Measurements from ENCODE around the gene TRPV5.

TRPV5 gene

GRCh38 chr7:142916508-142916907 lies 17.0 kb downstream of the TRPV5 start:
- H3K36me3 ChIP-seq (ENCODE audit: control insufficient read depth, insufficient read depth, low read length) = no peaks in the 10 kb centered on the region
- no peaks in the 10 kb centered on the region for H3K9me3 ChIP-seq (ENCODE audit: control insufficient read depth, low read length)
- no peak overlapping the region for H3K9ac ChIP-seq (ENCODE audit: low read length)
- no peaks in the 10 kb centered on the region for H3K27me3 ChIP-seq (ENCODE audit: control insufficient read depth, insufficient read depth, low read length)
- H3K4me1 ChIP-seq (ENCODE audit: control insufficient read depth, insufficient read depth, low read length) = peaks cover 21% of the 10 kb centered on the region
- H3K4me3 ChIP-seq (ENCODE audit: low read length) = no peak overlapping the region

- Histone ChIP-seq H3K4me1 (ENCODE audit: control insufficient read depth, insufficient read depth, low read length) (peaks cover 27% of the 10 kb centered on the region), H3K36me3 (ENCODE audit: control insufficient read depth, insufficient read depth, low read length) (no peaks in the 10 kb centered on the region), H3K9ac (ENCODE audit: low read length) (no peak overlapping the region), H3K27me3 (ENCODE audit: control insufficient read depth, insufficient read depth, low read length) (no peaks in the 10 kb centered on the region), H3K9me3 (ENCODE audit: control insufficient read depth, low read length) (no peaks in the 10 kb centered on the region), H3K4me3 (ENCODE audit: low read length) (no peak overlapping the region)
These were observed 18.2 kb downstream of the TRPV5 start for GRCh38 chr7:142915315-142915714.

DNA sequence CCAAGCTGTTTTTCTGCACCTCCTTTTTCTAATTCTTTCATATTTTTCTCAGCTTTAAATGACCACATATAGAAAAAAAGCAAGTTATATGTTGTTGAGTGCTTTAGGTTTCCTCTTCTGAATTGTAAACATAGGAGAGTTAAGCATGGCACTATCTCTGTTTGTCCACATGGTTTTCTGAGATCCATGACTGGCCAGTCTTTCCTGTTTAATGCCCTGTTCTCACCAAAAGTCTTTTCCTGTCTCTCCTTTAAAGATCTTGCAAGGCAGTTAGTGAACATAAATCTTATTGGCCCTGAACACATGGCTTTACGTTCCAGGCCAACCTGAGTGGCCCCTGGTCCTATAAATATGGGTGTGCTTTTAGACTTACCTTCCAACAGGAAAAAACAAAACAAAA lies 19.4 kb downstream of the TRPV5 start:
- no peaks in the 10 kb centered on the region for H3K36me3 ChIP-seq (ENCODE audit: control insufficient read depth, insufficient read depth, low read length)

GRCh38 chr7:142913566-142913965 lies 20.0 kb downstream of the TRPV5 start:
- H3K4me1 ChIP-seq (ENCODE audit: control insufficient read depth, insufficient read depth, low read length) = peaks cover 40% of the 10 kb centered on the region
- no peak overlapping the region for H3K9ac ChIP-seq (ENCODE audit: low read length)
- H3K27me3 ChIP-seq (ENCODE audit: control insufficient read depth, insufficient read depth, low read length) = no peaks in the 10 kb centered on the region
- no peaks in the 10 kb centered on the region for H3K36me3 ChIP-seq (ENCODE audit: control insufficient read depth, insufficient read depth, low read length)
- no peak overlapping the region for H3K4me3 ChIP-seq (ENCODE audit: low read length)
- H3K9me3 ChIP-seq (ENCODE audit: control insufficient read depth, low read length) = no peaks in the 10 kb centered on the region

More for the DNA sequence above, 19.4 kb downstream of the TRPV5 start:
- Histone ChIP-seq H3K9me3 (ENCODE audit: control insufficient read depth, low read length) (no peaks in the 10 kb centered on the region), H3K4me1 (ENCODE audit: control insufficient read depth, insufficient read depth, low read length) (peaks cover 35% of the 10 kb centered on the region), H3K4me3 (ENCODE audit: low read length) (no peak overlapping the region), H3K9ac (ENCODE audit: low read length) (no peak overlapping the region), H3K27me3 (ENCODE audit: control insufficient read depth, insufficient read depth, low read length) (no peaks in the 10 kb centered on the region)

- H3K4me1 ChIP-seq (ENCODE audit: control insufficient read depth, insufficient read depth, low read length) = peaks cover 45% of the 10 kb centered on the region
- no peaks in the 10 kb centered on the region for H3K27me3 ChIP-seq (ENCODE audit: control insufficient read depth, insufficient read depth, low read length)
- no peak overlapping the region for H3K4me3 ChIP-seq (ENCODE audit: low read length)
- H3K9ac ChIP-seq (ENCODE audit: low read length) = no peak overlapping the region
- no peaks in the 10 kb centered on the region for H3K36me3 ChIP-seq (ENCODE audit: control insufficient read depth, insufficient read depth, low read length)
- no peaks in the 10 kb centered on the region for H3K9me3 ChIP-seq (ENCODE audit: control insufficient read depth, low read length)
These were observed 20.5 kb downstream of the TRPV5 start for GRCh38 chr7:142913051-142913450.

DNA sequence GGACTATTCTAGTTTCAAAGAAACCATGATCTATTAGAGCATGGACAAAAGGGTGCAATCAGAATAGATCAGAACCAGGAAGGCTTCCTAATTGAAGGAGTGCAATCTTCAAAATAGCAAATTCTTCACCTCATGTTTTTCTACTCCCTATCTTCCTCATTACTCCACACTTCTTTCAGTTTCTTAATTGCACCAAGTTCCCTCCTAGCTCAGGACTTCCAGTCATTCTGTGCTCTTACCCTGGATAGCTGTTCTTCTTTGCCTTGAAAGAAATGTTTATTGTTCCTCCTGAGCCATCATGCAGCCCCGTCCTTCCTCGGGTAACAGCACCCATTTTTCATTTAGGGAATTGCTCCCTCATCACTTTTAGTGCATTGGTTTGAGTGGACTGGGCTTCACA lies 23.1 kb downstream of the TRPV5 start:
- Histone ChIP-seq H3K4me1 (ENCODE audit: control insufficient read depth, insufficient read depth, low read length) (peaks cover 45% of the 10 kb centered on the region), H3K9ac (ENCODE audit: low read length) (no peak overlapping the region), H3K36me3 (ENCODE audit: control insufficient read depth, insufficient read depth, low read length) (no peaks in the 10 kb centered on the region), H3K4me3 (ENCODE audit: low read length) (no peak overlapping the region), H3K27me3 (ENCODE audit: control insufficient read depth, insufficient read depth, low read length) (no peaks in the 10 kb centered on the region), H3K9me3 (ENCODE audit: control insufficient read depth, low read length) (no peaks in the 10 kb centered on the region)

GRCh38 chr7:142910031-142910433 lies 23.5 kb downstream of the TRPV5 start:
- no peaks in the 10 kb centered on the region for H3K9me3 ChIP-seq (ENCODE audit: control insufficient read depth, low read length)
- H3K27me3 ChIP-seq (ENCODE audit: control insufficient read depth, insufficient read depth, low read length) = no peaks in the 10 kb centered on the region
- no peak overlapping the region for H3K4me3 ChIP-seq (ENCODE audit: low read length)
- H3K4me1 ChIP-seq (ENCODE audit: control insufficient read depth, insufficient read depth, low read length) = peaks cover 45% of the 10 kb centered on the region
- H3K9ac ChIP-seq (ENCODE audit: low read length) = no peak overlapping the region
- H3K36me3 ChIP-seq (ENCODE audit: control insufficient read depth, insufficient read depth, low read length) = no peaks in the 10 kb centered on the region

GRCh38 chr7:142908921-142909890 lies 24.3 kb downstream of the TRPV5 start:
- Histone ChIP-seq H3K9ac (ENCODE audit: low read length) (no peak overlapping the region), H3K36me3 (ENCODE audit: control insufficient read depth, insufficient read depth, low read length) (no peaks in the 10 kb centered on the region), H3K4me3 (ENCODE audit: low read length) (no peak overlapping the region), H3K27me3 (ENCODE audit: control insufficient read depth, insufficient read depth, low read length) (no peaks in the 10 kb centered on the region), H3K9me3 (ENCODE audit: control insufficient read depth, low read length) (peaks cover 4% of the 10 kb centered on the region), H3K4me1 (ENCODE audit: control insufficient read depth, insufficient read depth, low read length) (peaks cover 40% of the 10 kb centered on the region)

DNA sequence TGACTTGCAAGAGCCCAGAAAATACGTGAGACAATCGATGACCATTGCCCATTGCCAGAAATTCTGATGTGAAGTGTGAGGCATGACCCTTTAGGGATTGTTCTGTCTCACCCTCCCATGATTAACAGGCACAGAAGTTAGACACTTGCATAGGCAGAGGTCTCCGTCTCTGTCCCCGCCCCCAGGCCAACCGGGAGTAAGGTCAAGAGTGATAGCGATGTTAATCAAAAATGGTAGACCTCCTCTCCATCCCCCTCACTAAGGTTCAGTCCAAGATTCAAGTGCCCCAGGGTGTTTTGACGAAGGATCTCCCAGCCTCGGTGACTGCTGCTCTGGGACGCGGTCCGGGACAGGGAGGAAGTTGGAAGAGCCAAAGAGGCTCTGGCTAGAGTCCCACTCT lies 25.3 kb downstream of the TRPV5 start:
- no peak overlapping the region for H3K9ac ChIP-seq (ENCODE audit: low read length)
- H3K4me3 ChIP-seq (ENCODE audit: low read length) = no peak overlapping the region
- H3K9me3 ChIP-seq (ENCODE audit: control insufficient read depth, low read length) = peaks cover 4% of the 10 kb centered on the region

DNA sequence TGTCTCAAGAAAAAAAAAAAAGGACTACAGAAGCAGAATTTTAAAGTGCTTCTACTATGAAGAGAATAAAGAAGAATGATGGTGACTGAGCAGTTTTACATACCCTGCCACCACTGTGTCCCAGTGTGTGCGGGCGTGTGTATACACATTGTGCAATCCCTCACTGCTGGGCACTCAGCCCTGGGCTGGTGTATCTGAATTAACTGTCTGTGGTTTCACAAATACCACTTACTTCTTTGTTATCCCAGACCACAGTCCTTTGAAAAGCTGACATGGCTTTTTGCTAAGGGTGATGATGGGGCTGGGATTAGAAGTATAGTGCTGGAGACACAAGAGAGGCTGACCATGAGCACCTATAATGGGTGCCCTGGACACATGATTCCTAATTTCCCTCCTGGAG lies 26.9 kb downstream of the TRPV5 start:
- no peak overlapping the region for H3K9ac ChIP-seq (ENCODE audit: low read length)
- no peak overlapping the region for H3K4me3 ChIP-seq (ENCODE audit: low read length)
- H3K27me3 ChIP-seq (ENCODE audit: control insufficient read depth, insufficient read depth, low read length) = no peaks in the 10 kb centered on the region
- H3K4me1 ChIP-seq (ENCODE audit: control insufficient read depth, insufficient read depth, low read length) = peaks cover 25% of the 10 kb centered on the region
- H3K36me3 ChIP-seq (ENCODE audit: control insufficient read depth, insufficient read depth, low read length) = no peaks in the 10 kb centered on the region
- H3K9me3 ChIP-seq (ENCODE audit: control insufficient read depth, low read length) = peaks cover 4% of the 10 kb centered on the region

More for the DNA sequence above, 25.3 kb downstream of the TRPV5 start:
- Histone ChIP-seq H3K27me3 (ENCODE audit: control insufficient read depth, insufficient read depth, low read length) (no peaks in the 10 kb centered on the region), H3K4me1 (ENCODE audit: control insufficient read depth, insufficient read depth, low read length) (peaks cover 31% of the 10 kb centered on the region), H3K36me3 (ENCODE audit: control insufficient read depth, insufficient read depth, low read length) (no peaks in the 10 kb centered on the region)

GRCh38 chr7:142905759-142906158 lies 27.8 kb downstream of the TRPV5 start:
- H3K36me3 ChIP-seq (ENCODE audit: control insufficient read depth, insufficient read depth, low read length) = no peaks in the 10 kb centered on the region
- H3K9ac ChIP-seq (ENCODE audit: low read length) = no peak overlapping the region
- peaks cover 4% of the 10 kb centered on the region for H3K9me3 ChIP-seq (ENCODE audit: control insufficient read depth, low read length)
- no peak overlapping the region for H3K4me3 ChIP-seq (ENCODE audit: low read length)
- peaks cover 23% of the 10 kb centered on the region for H3K4me1 ChIP-seq (ENCODE audit: control insufficient read depth, insufficient read depth, low read length)
- no peaks in the 10 kb centered on the region for H3K27me3 ChIP-seq (ENCODE audit: control insufficient read depth, insufficient read depth, low read length)

- H3K9ac ChIP-seq (ENCODE audit: low read length) = no peak overlapping the region
- H3K4me1 ChIP-seq (ENCODE audit: control insufficient read depth, insufficient read depth, low read length) = peaks cover 10% of the 10 kb centered on the region
- no peaks in the 10 kb centered on the region for H3K36me3 ChIP-seq (ENCODE audit: control insufficient read depth, insufficient read depth, low read length)
- H3K4me3 ChIP-seq (ENCODE audit: low read length) = no peak overlapping the region
- no peaks in the 10 kb centered on the region for H3K27me3 ChIP-seq (ENCODE audit: control insufficient read depth, insufficient read depth, low read length)
- peaks cover 4% of the 10 kb centered on the region for H3K9me3 ChIP-seq (ENCODE audit: control insufficient read depth, low read length)
These were observed 29.4 kb downstream of the TRPV5 start for GRCh38 chr7:142904128-142904527.

All from mucosa of stomach (tissue), 1 donor.